RWPE1 (cell line): Measurements from ENCODE around the gene KRT75.

Experiments used
- CTCF ChIA-PET: fragments of 350-600 bp; sonication (Branson Sonifier 250); formaldehyde crosslinking; extraction: SDS; loops from one replicate; lab custom pipeline; 2021; lab: Yijun Ruan, JAX
- POLR2A ChIA-PET: fragments of 400-600 bp; formaldehyde crosslinking; extraction: SDS; loops from one replicate; lab custom pipeline; 2020; ENCODE audit warnings: antibody characterized with exemption; ENCODE audit not compliant: low non-redundant PET; lab: Yijun Ruan, JAX
- DNase-seq: peaks from one replicate; pipeline ENCODE4 v3.0.0; 2012; ENCODE audit warnings: low spot score
- H3K27ac ChIP-seq: fragments of 450-650 bp; 2 replicates; pipeline ENCODE4 v1.5.1; 2017
- TF ChIP-seq, protein P1 (sequence below): fragments of 450-650 bp; conservative IDR thresholded peaks from 2 replicates; pipeline ENCODE4 v1.5.1; 2017; ENCODE audit warnings: low read depth, mild to moderate bottlenecking

KRT75 gene

GRCh38 chr12:52442600-52443061, 8.5 kb upstream of the KRT75 start:
- POLR2A ChIA-PET, result interaction anchor here (0.8 kb wide), 2 partner anchors 78 to 79 kb away, joined by 3 to 4 read pairs; no protein-coding TSS in a partner anchor
- DNase-seq, result peak; percentile 83
- CTCF ChIA-PET, result interaction anchor here (0.7 kb wide), 1 partner anchor 115 kb away, joined by 4 read pairs; no protein-coding TSS in a partner anchor
- peak overlapping the region; percentile 73 for H3K27ac ChIP-seq
- TF ChIP-seq, protein P1, sequence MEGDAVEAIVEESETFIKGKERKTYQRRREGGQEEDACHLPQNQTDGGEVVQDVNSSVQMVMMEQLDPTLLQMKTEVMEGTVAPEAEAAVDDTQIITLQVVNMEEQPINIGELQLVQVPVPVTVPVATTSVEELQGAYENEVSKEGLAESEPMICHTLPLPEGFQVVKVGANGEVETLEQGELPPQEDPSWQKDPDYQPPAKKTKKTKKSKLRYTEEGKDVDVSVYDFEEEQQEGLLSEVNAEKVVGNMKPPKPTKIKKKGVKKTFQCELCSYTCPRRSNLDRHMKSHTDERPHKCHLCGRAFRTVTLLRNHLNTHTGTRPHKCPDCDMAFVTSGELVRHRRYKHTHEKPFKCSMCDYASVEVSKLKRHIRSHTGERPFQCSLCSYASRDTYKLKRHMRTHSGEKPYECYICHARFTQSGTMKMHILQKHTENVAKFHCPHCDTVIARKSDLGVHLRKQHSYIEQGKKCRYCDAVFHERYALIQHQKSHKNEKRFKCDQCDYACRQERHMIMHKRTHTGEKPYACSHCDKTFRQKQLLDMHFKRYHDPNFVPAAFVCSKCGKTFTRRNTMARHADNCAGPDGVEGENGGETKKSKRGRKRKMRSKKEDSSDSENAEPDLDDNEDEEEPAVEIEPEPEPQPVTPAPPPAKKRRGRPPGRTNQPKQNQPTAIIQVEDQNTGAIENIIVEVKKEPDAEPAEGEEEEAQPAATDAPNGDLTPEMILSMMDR, result no peak; the same call in 1 of the 2 replicates

- ChIA-PET POLR2A (no interaction called here), CTCF (no interaction called here)
- peak overlapping the region; percentile 68 for H3K27ac ChIP-seq
These were observed 7.2 kb upstream of the KRT75 start for GRCh38 chr12:52441320-52441911.

DNA sequence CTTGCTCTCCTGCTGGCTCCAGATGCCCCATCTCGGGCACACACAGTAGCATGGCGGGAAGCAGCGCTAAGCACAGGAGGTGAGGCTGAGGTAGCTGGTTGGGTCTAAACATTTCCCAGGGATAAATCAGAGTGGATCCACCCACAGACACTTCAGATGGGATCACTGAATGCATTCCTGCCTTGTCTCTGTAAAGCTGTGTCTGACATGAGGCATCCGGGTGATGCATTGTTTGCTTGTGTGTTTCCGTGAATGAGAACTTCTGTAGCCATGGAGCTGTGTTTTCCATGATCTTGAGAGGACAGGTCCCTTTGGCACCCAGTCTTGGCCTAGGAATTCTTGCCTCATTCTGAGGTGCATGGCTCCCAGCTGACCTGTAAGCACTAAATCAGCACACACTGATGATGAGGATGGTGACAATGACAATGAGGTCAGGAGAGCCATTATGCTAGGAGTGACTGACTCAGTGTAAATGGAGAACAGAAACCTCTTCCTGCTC, 6.7 kb upstream of the KRT75 start:
- TF ChIP-seq, protein P1, result no peak
- peak; percentile 55 for DNase-seq
- ChIA-PET POLR2A (no interaction called here), CTCF (no interaction called here)
- H3K27ac ChIP-seq, result peak overlapping the region; percentile 68

More at GRCh38 chr12:52441320-52441911, 7.2 kb upstream of the KRT75 start:
- TF ChIP-seq, protein P1, result no peak
- peak; percentile 73 for DNase-seq

DNA sequence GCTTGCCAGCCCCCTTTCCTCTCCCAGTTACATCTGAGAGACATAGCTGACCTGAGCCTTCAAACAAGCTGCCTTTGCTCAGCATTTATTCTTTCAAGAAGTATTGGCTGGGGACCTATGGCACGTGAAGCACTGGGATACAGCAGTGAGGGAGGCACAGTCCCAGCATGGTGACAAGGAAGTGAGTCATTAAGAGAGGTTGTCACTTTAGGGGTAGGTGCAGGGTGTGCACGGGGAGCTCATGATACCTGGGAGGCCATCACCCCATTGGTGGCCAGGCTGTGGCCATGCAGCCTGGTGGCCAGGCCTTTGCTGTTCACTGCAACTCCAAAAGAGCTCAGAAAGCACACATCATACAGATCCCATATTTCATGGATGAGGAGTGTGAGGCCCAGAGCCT, 5.7 kb upstream of the KRT75 start:
- peak overlapping the region; percentile 68; the same call in 1 of the 2 replicates for H3K27ac ChIP-seq
- TF ChIP-seq, protein P1, result no peak
- no peak for DNase-seq
- POLR2A ChIA-PET, result no interaction called here
- CTCF ChIA-PET, result interaction anchor here (1.1 kb wide), 1 partner anchor 440 kb away, joined by 3 read pairs; no protein-coding TSS in a partner anchor

- CTCF ChIA-PET, result interaction anchor here (1.1 kb wide), 1 partner anchor 440 kb away, joined by 3 read pairs; no protein-coding TSS in a partner anchor
- TF ChIP-seq, protein P1, result no peak
- peak overlapping the region; percentile 47 for H3K27ac ChIP-seq
- POLR2A ChIA-PET, result no interaction called here
- no peak for DNase-seq
These were observed 5.2 kb upstream of the KRT75 start for GRCh38 chr12:52439420-52439819.

DNA sequence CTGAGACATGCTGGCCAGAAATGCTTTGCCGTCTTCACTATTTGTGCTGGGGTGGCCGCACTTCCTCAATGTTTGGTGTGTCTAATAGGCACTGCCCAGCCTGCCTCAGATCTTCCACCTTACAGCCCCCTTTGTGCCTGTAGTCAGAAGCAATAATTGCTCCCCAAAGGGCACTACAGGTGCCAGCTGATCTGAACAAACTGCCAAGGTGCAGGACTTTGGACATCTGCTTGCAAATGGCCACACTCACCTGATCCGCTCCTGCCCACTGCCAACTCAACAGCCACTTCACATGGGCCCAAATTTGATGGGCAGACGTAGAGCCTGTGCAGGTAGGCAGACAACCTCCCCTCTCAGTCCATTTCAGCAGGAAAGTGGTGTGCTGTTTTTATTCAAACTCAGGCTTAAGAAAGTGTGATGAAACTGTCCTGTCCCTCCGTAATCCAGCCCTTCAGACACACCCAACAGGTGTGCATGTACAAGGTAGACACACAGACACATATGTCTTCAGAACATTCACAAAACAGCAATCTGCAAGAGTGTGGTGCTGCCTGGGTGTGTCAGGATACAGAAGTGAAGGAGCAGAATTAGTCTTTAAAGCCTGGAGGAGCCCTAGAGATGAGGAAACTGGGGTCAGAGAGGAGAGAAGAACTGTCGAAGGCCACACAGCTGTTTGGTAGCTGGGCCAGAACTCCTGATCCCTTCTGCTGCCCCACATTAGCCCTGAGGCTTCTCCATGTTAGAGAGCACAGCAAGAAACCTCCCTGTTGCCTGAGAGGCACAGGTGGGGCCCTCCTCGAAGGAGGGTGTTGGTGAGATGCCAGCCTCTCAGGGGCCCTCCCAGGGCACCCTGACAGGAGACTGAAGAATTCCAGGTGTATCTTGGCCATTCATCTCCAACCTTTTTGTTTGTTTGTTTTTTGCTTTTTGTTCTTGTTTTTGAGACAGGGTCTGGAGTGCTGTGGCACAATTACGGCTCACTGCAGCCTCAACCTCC, 4.4 kb upstream of the KRT75 start:
- H3K27ac ChIP-seq, result peak overlapping the region; percentile 47
- TF ChIP-seq, protein P1, result no peak
- no peak for DNase-seq
- CTCF ChIA-PET, result no interaction called here
- POLR2A ChIA-PET, result no interaction called here
